OCI-M2 (cell line): ENCODE results near the gene GDF7.

ENCODE experiments used
- DNase-seq: peaks from one replicate; lab custom pipeline; 2025; ENCODE audit not compliant: unreplicated experiment; lab: John Stamatoyannopoulos, UW

GDF7 gene

DNA sequence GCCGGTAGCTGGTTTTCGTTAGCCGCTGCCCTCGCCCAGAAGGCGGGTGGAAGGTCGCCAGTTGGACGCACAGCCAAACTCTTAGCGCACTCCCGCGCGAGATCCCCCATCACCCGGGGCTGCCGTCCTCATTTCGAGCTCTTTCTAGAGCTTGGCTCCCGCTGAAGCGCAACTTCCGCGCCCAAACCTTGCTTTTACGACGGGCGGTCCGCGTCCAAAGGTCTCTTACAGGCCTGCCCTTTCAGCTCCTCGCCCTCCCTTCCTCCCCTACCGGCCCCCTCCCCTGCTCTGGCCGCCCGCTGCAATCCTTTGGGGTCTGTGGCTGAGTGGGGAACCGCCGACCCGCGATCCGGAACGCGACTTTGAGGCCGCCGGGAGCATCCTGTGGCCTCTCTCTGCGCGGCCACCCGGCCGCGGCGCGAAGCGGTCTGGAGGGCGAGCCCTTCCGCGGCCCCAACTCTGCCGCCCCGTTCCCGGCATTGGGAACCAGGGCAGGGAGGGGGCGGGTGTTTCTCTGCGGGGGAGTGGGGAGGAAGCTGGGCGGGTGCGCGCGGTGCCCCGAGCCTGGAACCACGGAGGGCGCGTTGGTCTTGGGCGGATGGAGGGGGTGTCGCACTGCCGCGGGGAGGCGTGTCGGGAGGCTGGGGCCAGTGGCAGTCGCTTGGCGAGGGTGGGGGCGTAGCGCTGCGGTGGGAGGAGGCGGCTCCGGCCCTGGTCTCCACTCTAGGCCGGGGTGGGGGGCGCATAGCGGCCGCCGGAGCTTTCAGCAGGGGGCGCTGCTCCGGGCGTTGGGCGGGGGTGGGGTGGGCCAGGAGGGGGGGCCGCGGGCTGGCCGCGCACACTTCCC lies at the start of gene GDF7:
Gene GDF7, plus strand, starts transcription at position 841 of the 847 bp plus-strand sequence. CDS start 96 bp downstream, outside the sequence.
- DNase-seq, result no peak

DNA sequence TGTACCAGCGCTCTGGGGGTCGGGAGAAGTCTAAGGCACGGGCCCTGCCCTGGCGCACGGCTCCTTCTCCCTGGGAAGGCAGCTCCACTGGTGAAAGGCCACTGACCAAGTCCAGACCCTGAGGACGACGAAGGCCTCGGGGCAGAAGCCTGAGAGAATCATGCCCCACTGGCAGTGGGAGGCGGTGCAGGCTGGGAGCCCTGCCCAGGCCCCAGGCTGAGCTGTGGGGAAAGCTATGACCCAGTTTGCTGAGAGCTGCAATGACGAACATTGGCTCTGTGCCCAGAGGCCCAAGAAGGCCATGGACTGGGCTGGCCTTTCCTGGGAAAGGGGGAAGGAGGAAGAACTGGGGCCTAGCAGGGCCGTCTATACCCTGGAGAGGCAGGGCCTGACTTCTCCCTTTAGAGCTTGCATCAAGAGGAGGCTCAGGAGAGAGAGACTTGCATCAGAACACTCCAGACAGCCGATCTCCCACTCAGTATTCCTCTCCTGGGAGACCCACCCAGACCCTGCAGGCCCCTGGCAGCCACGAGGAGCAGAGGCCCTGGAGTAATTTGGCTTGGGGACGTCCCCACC lies 49.0 kb upstream of the GDF7 start:
- DNase-seq, result no peak

DNA sequence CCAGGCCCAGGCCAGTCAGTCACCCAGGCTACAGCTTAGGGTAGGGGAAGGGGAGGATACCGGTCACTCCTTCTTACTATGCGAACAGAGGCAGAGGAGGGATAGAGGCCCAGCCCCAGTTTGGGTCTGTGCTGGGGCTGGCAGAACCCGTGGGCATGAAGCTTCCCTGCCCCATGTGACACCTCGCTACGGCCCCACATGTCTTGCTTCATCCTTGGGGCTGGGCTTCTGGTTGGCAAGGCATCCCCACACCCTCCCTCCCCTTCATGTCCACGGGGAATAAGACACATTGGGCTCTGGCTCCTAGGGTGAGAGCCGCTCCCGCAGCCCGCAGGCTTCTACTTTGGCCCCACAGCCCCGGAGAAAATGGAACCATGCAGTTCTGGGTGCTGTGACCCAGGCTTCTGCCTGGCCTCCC lies 48.5 kb upstream of the GDF7 start:
- no peak for DNase-seq

DNA sequence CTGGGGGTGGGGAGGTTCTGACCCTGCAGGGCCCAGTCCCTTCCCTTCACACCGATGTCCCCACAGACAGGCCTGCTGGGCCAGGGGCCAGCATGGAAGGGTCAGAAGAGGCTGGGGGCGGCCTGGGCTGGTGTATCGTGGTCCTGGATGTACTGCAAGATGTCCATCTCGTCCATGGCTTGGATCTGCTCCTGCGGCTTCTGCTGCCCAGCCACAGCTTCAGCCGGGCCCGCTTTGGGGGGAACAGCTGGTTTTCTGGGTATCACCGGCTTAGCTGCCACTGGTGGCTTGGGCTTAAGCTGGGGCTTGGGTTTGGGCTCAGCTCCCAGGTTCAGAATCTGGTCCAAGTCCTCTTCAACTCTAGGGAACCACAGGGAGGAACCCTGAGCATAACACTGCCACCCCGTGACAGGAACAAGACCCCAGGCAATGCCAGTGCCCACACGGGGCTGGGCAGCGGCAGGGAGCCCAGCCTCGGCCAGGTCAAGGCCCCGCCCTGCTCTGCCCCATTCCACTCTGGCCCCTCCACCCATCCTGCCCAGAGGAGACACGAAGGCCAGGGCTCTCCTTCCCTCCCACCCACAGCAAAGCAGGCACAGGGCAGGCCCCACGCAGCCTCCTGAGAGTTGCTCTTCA lies 47.9 kb upstream of the GDF7 start:
- no peak for DNase-seq

DNA sequence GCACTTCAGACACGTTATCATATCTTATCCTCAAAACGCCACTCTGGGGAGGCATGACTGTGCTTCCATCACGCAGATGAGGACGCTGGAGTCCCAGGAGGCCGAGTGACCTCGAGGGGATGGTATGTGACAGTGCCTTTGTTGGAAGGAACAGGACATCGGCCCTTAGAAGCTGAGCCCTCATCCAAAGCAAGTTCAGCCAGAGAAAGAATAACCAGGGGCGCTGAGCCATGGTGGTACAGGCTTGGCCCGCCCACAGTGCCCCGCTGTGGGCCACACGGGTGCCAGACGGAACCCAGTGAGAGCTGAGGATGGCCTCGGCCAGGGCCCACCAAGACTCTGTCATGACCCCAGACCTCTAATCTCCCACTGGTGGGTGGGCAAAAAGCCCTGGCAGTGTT lies 47.3 kb upstream of the GDF7 start:
- DNase-seq, result no peak

DNA sequence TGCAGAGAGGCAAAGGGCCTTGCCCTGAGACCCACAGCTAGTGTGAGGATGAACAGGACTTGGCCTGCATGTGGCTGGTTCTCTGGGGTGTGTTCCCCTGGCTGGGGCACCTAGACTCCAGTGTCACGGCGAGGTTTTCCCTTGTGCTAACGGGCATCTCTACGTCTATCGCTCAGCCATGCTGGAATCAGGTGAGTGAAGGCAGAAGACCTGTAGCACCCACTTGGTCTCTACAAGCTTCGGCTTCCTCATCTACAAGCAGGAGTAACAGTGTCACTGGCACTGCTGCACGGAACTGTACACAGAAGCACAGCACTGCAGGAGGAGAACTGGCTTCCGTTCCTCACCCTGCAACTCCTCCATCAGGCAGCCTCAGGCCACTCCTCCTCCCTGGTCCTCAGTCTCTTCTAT lies 46.7 kb upstream of the GDF7 start:
- no peak for DNase-seq

DNA sequence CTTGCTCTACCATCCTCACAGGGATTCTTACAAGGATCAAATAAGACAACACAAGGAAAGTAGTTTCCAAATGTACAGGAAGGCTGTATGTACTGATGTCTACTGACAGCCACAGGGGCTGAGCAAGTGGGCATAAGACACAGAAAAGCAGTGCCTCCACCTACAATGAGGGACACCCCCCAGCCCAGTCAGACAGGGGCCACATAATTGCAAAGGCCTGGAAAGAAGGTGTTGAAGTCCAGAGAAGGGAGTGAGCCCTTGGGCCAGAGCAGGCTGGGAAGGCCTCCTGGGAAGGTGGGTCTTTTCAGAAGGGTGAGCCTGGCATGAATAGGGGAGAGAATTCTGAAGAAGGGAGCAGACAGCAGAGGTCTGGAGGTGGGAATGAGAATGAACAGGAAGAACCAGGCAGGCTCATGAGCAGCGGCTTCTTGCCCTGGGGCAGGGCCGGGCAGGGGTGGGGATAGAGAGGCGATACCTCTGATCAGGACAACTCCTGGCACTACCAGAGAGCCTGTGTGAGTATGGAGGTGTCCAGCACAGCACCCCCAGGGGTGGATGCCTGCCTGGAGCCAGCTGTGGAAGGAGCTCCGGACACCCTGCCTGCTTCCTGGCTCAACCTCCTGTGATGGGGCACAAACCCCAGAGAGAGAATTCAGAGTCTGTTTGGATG lies 46.1 kb upstream of the GDF7 start:
- DNase-seq, result no peak

DNA sequence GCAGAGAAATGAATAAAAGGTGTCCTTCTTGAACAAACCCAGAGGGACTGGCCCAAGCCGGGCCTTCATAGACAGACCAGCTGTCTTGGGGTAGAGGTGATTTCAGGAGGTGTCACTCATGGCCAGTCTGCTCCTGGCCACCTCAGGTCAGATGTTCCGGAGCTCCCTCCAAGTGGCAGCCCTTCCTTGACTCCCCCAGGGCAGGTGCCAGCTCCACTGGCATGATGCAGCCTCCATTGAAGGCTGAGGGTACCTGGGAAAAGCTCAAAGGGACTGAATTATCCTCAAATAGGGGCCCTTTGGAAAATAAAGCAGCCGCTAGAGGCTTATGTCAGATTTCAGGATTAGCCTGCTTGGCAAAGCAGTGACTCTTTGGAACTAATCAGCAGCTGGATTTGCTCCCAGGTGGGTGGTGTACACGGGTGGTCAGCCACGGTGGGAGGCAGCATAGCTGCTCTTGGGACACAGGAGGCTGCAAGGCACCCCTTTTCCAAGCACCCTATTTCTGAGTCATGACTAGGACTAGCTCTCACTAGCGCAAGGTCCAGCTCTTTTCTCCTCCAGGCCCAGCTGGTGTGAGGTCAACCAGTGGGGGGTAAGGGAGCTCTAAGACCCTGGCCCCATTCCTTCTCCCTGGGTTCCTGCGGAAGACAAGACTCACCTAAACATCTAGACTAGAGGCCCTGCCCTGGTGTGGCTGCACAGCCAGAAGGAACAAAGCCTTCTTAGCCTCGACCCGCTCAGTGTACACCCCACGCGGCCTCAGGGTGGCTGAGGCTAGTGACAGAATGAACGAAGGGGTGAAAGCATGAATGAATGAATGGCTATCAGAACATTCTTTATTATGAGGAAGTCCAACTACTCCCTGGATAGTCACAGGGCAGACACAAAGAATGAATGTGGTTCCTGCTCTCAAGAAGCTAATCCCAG lies 45.3 kb upstream of the GDF7 start:
- DNase-seq, result no peak

DNA sequence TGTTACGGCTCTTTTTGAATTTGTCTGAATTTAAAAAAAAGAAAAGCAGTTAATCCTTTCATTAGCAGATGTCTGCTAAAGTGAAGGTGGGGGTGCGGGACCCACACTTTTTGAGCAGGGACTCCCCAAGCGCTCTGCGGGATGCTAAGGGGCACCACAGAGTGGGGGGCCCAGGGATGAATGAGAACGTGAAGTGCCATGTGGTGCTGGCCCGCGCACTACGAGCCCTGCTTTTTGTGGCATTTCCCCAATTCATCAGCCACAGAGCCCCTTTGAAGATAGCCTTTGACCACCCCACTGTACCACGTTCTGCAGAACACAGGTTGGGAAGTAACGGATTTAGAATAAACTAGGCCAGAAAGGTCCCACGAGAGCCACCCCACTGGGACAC lies 44.7 kb upstream of the GDF7 start:
- no peak for DNase-seq

DNA sequence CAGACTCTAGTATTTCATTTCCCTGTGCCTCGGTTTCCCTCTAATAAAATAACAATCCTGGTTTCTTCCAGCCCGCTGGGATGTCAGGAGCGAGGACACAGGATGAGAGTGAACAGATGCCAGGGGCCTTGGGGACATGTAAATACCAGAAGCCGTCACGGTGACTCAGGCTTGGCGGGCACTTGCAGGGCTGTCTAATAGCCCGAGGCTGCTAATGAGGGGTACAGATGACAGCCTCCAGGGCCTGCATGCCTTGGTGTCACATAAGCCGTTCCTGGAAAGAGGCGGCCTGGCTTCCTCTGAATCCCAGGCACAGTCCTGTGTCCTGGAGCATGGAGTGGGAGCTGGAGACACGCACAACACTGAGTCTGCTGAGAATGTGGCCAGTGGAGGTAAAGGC lies 44.2 kb upstream of the GDF7 start:
- no peak for DNase-seq

DNA sequence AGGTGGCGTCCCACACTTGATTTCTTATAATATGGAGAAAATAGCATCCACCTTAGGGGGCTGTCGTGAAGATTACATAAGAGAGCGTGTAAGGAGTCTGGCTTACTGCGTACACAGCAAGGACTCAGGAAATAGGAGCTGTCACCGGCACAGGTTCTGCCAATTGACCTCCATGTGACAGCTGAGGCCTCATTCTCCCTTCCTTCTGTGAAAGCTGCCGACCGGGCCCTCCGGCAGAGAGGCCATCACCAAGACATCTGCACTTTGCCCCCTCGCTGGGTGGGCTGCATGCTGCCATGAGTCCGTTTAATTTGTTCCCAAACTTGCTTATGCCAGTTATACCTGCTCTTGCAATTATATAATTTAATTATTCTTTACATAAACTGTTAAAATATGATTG lies 43.7 kb upstream of the GDF7 start:
- no peak for DNase-seq

DNA sequence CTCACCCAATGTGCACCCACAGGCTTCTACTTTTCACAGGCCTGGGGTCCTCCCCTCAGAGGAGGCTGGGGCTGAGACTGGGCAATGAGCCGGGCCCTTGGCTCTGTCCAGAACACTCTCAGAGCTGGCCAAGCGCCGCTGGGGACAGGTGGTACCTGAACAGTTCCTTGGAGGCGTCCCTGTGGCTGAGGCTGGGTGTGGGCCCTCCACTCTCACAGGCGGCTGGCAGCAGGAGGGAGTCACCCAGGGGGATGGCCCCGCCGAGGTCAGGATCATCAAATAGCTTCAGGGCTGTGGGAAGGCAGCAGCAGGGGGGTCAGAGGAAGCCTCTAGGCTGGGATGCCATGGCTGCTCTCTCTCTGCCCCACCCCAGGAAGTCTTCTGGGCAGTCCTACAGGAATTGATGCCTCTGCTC lies 43.2 kb upstream of the GDF7 start:
- DNase-seq, result no peak

DNA sequence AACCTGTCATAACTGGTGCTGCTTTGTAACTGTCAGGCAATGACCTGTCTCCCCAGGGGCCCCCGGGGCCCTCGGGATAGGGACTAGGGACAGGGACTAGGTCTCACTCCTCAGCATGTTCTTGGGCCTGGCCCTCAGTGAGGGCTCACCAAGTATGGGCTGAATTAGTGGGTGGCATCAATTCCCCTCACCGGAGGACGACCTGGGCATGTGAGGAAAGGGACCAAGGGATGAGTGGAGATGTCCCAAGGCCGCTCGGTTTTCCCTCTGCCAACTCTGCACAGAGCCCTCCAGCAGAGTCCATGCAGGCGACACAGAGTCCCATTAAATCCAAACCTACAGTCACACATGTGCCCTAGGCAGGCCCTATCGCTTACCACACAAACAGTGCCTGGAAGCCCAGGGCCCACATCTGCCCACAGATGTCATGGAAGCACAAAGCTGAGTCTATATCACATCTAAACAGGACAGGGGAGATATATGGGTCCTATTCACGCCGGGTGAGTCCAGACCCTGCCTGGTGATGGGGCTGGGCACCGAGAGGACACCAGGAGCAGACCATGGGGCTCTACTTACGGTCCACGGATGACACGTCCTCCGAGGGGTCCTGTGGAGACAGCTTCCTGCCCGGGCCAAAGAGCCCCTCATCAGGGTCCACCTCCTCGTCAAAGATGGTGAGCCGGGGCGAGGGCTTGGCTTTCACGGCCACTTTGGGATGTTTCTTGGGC lies 42.6 kb upstream of the GDF7 start:
- no peak for DNase-seq

DNA sequence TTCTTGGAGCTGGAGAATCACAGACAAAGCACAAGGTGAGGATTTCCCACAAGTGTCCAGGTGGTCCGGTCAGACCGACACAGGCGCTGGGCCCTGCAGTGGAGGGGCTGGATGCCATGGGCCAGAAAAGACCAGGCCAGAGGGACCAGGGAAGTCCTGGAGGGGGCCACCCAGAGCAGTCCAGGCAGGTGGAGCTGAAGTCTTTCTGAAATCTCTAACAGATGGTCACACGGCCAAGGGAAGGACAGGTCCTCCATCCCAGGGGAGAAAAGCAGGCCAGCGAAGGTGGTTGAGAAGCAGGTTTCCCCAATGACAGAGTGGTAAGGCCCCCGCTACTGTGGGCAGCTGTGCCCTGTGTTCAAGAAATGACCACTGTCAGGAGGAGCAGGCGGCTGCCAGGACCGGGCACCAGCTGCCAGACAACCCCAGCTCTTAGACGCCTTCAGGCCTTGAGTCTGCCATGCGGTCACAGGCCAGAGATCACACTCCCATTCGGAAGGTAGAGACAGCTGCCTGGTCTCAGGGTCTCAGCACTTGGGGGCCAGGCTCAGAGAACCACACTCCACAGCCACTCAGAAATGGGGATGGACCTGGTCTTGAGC lies 42.0 kb upstream of the GDF7 start:
- DNase-seq, result no peak

DNA sequence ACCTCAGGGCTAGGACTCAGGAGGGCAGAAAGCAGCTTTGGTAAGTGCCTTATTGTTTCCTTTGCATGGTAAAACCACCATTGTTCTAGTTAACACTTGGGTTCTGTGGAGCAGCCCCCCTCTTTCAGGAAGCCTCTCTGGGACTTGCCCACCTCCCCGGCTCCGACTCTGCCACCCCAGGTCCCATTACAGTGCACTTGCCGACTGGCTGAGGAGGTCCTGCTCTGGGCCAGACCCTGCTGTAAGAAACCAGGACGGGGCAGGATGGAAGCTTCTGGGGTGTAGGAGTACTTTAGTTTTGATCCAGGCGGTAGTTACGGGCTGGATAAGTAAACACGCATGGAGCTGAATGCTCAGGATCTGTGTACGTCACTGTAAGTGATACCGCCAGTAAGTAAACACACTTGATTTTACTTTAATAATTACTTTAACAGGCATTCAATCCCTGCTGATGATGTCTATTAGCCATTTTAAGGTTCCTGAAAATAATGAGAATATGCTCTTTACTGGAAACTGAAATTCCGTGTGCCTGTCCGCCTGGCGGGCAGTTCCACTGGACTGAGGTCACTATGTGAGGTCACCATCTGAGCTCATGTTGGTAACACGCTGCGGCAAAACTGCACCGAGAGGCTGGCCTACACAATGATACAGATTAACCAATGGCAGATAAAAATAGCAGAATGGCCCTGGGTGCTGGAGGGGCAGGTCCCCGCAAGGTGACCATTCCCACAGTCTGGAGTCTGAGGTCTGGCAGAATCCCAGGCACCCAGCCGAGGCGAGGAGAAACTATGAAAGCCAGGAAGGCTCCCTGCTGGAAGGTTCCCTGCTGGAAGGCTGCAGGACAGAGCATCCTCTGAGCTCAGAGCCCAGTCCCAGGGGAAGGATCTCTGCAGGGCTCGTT lies 41.2 kb upstream of the GDF7 start:
- DNase-seq, result no peak

DNA sequence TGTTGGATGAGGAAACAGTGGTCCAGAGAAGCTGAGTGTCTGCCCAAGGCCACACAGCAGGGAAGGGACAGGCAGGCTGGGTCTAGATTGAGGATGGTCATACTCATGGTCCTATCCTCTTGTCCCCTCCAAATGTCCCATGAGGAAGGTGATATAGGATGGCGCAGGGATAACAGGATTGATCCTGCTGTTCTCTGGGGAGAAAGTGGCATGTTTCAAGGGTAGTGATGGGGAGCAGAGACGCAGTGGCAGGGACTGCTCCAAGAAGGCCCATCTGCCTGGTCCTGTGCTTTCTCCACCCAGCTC lies 40.6 kb upstream of the GDF7 start:
- DNase-seq, result no peak

DNA sequence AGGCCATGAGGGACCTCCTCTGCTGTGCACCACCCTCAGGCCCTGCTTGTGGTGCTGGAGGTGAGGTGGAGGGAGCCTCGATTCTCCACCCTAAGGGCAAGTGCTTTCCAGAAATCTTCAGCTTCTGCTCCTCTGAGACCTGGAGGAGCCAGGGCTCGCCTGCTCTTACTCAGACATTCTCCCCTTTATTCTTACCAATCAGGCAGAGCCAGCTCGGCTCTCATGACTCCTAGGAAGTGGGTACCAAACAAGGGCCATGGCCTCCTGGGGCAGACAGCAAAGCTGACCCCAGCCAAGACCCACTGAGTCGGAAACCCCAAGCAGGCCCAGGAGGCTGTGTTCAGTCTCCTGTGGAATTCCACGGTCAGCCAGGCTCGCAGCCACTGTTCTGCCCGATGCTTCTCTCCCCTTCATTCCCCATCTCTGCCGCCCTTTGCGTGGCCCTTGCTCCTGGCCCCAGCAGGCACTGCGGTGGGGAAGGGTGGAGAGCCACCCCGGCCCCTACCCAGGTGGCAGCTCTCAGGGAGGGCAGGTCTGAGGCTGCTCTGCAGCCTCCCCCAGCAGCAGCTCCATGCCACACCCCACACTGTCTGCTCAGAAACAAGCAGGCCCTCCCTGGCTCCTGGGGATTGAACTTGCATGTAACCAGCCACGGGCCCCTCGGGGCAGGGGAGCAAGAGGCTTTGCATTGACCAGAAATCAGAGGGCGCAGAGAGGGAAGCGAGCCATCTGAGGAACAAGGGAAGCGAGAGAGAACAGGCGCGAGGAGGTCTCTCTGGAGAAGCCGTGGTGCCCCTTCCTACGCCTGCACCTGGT lies 40.0 kb upstream of the GDF7 start:
- DNase-seq, result no peak
